Embryonic facial prominence (tissue), 1 donor: ENCODE data around the gene CHGA.

Source experiments
- DNase-seq: peaks from one replicate; pipeline ENCODE4 v3.0.0-alpha.2; 2016; ENCODE audit errors: extremely low spot score

CHGA gene

GRCh38 chr14:92922883-92923743 lies at the start of gene CHGA:
CHGA (plus strand) TSS chr14:92923150; CDS start chr14:92923360, 210 bp downstream.
- DNase-seq: no peak

DNA sequence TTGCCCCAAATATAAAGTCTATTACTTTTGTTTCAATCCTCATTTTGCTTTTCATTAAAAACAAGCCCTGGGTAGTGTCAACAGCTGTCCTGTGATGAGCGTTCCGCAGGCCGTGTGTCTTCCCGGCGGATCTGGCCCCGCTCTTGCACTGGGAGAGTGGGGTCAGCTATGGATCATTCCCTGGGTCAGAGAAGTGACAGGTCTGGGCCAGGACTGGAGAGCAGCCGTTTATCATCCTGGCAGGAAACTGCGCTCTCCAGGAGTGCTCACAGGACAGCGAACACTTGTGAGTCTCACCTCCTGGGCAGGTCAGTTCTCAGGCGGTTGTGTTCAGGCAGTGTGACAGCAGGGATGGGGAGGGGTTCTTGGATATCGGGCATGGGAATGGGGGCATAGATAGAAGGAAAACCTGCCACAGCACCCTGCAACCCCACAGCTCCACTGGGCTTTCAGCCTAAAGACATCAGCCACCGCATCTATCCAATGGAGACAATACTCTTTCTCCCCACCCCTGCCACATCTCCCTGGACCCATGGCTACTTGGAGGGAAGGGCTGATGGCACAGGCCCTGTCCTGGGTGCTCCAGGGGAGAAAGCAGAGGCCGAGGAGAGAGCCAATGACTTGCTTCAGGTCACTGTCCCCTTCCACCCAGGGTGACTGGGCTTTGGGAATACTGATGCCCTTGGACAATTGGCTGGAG lies 47.8 kb upstream of the CHGA start:
- no peak for DNase-seq

- no peak for DNase-seq
Observed at GRCh38 chr14:92877757-92878431, 45.1 kb upstream of the CHGA start.

DNA sequence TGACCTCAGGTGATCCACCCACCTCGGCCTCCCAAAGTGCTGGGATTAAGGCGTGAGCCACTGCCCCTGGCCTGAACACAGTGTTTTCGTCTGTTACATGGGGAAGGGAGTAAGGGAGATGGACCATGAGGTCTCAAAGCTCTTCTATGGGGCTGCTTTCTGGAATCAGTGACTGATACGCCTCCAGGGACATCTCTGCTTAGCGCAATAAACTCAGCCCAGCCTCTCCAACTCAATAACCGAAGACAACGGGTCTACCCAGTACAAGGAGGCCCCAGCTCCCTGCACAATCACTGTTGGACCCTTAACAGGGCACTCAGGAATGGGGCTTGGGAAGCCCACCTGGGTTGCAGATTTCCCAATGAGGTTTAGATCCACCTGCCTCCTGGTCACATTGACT lies 42.6 kb upstream of the CHGA start:
- no peak for DNase-seq

- no peak for DNase-seq
Observed at GRCh38 chr14:92880851-92881250, 42.1 kb upstream of the CHGA start.

- no peak for DNase-seq
Observed at GRCh38 chr14:92883066-92883465, 39.9 kb upstream of the CHGA start.

DNA sequence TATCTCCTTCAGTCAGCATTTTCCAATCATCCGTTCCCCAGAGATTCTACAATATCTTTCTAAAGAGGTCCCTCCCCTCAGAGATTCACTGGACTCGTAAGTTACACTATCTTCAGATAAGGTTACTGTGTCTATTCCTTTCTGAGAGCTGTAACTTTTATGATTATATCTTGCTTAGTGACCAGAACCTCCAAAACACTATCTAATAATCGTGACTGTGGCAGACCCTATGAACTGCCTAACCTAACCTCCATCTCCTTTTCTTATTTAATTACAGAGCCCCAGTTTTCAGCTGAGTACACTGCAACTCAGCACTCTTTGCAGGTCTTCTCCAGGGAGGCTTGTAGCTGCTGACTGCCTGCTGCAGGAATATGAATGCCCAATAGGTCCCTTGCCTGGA lies 38.5 kb upstream of the CHGA start:
- no peak for DNase-seq

- DNase-seq: no peak
Observed at GRCh38 chr14:92885279-92886061, 37.5 kb upstream of the CHGA start.

DNA sequence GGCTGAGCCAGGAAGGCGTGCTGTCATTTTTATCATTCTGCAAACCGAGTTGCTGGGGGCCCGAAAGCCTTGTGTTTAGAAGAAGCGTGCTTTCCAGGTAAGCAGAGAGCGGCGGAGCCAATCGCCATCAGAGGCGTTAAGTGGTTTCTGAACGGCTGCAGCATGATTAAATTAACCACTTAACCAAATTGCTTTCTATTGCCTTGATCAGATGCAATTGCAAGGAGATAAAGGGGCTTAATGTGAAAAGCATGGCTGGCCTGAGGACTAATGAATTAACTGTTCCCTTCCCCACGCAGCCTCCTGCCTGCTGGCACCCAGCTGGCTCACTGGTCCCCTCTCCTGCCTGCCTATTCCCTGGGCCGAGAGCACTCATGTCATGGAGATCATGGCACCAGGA lies 36.6 kb upstream of the CHGA start:
- no peak for DNase-seq

- DNase-seq: no peak
Observed at GRCh38 chr14:92887157-92887556, 35.8 kb upstream of the CHGA start.

- DNase-seq: no peak
Observed at GRCh38 chr14:92888896-92889295, 34.1 kb upstream of the CHGA start.

- DNase-seq: no peak
Observed at GRCh38 chr14:92890830-92891588, 31.9 kb upstream of the CHGA start.

DNA sequence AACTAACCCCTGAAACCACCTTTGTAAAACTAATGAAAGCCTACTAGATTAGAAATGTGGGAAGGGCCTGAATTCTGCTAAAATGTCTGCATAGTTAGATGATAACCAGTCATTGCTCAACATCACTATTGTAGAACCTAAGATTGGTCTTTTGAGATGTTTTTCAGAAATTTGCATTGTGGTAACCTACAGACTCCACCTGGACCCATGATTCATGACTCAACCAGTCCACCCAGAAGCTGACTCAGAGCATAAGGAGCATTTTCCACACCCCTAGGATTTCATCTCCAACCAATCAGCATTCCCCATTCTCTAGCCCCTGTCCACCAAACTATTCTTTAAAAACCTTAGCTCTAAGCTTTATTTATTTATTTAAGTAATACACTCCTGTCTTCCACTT lies 30.4 kb upstream of the CHGA start:
- DNase-seq: no peak

- DNase-seq: no peak
Observed at GRCh38 chr14:92895352-92895878, 27.5 kb upstream of the CHGA start.

GRCh38 chr14:92897922-92898565 lies 24.9 kb upstream of the CHGA start:
- DNase-seq: no peak

GRCh38 chr14:92898566-92899131 lies 24.3 kb upstream of the CHGA start:
- no peak for DNase-seq

GRCh38 chr14:92900660-92901059 lies 22.3 kb upstream of the CHGA start:
- DNase-seq: no peak

GRCh38 chr14:92902191-92902590 lies 20.8 kb upstream of the CHGA start:
- no peak for DNase-seq

GRCh38 chr14:92902726-92903125 lies 20.2 kb upstream of the CHGA start:
- DNase-seq: no peak

- no peak for DNase-seq
Observed at GRCh38 chr14:92903359-92903758, 19.6 kb upstream of the CHGA start.
